SW 1271 (cell line): Measurements from ENCODE around the gene SORCS2.

ENCODE experiments used
- DNase-seq, 2 experiments: peaks; one replicate each; lab custom pipeline; 2025; lab: John Stamatoyannopoulos, UW

The SORCS2 gene

GRCh38 chr4:7356667-7357310 lies 164.5 kb downstream of the SORCS2 start:
- DNase-seq = no peak

- no peak for DNase-seq
These were observed 165.0 kb downstream of the SORCS2 start for GRCh38 chr4:7357323-7357722.

GRCh38 chr4:7358100-7358735 lies 165.9 kb downstream of the SORCS2 start:
- peak; percentile 27 to 61 for DNase-seq

- no peak for DNase-seq
These were observed 167.2 kb downstream of the SORCS2 start for GRCh38 chr4:7359400-7360062.

GRCh38 chr4:7360806-7361205 lies 168.5 kb downstream of the SORCS2 start:
- DNase-seq = no peak

DNA sequence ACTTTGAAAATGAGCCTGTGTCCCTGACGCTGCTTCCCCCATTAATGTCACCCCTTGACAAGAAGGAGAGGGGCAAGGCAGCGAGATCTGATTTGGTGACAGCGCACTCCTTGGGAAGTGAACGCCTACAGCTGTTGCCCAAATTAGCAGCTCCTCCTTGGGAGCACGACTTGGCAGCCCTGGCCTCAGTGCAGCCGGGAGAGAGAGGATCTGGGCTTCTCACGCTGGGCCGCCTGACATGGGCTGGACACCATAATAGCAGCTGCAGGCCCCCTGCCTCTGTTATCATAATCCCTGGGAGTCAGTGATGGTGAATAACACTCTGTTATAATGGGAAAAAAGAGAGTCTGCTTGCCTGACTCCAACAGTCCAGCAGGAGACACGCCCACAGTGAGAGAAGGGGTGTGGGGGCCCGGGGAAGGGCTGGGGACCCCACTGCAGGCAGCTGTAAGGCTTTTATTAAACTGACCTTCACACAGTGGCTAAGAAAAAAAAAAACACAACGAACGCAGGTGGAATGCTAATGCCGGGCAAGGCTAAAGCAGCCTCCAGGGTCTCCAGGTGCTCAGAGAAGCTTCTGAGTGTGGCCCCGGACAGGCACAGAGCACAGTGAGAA lies 169.1 kb downstream of the SORCS2 start:
- DNase-seq = no peak

DNA sequence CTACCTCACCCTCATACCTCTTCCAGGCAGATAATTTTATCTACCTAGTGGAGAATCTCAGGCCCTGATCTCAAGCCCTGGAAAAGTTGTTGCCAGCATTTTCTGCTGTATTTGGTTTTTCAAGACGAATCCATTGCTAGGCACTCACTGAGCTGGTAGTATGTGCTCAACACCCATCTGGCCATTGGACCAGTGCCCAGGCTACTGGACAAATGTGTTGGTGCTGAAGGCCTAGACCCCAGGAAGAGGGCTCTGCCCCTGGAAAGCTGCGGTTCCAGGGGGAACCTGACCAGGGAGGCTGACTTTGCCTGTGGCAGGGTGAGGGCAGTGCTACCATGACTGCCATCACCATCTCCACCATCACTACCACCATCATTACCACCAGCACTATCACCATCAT lies 170.0 kb downstream of the SORCS2 start:
- no peak for DNase-seq

DNA sequence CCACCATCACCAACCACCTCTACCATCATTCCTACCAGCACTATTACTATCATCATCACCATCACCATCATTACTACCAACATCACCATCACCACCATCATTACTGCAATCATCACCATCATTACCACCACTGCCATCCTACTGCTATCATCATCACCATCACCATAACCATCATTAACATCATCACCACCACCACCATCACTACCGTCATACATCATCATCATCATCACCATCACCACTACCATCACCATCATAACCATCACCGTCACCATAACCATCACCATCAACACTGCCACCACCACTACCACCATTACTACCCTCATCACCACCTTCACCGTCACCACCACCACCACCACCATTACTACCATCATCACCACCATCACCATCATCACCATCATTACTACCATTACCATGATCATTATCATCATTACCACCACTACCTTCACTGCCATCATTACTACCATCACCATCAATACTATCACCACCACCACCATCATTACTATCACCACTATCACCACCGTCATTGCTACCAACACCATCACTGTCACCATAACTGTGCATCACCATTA lies 170.6 kb downstream of the SORCS2 start:
- no peak for DNase-seq

GRCh38 chr4:7364979-7365378 lies 172.6 kb downstream of the SORCS2 start:
- DNase-seq = no peak

GRCh38 chr4:7365462-7366179 lies 173.3 kb downstream of the SORCS2 start:
- DNase-seq = no peak

- DNase-seq = no peak
These were observed 174.0 kb downstream of the SORCS2 start for GRCh38 chr4:7366180-7366945.

- no peak for DNase-seq
These were observed 174.6 kb downstream of the SORCS2 start for GRCh38 chr4:7366954-7367353.

- DNase-seq = no peak
These were observed 175.1 kb downstream of the SORCS2 start for GRCh38 chr4:7367406-7367805.

DNA sequence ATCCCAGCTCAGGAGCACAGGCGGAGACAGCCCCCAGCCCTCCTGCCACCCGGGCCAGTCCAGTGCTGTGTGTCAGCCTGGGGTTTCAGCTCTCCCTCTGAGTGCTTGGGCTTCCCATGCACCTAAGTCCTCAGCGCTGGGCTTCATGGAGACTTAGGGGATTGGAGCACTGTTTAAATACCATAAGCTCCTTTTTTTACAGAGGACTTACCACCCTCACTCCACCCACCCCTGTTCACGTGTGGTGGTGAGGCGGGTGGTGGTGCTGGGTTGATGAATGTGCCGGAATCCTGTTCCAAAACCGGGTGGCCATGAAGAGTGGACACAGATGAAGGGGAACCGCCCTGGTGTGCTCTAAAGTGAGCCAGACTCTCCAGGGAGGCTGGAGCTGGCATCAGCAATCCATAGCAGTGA lies 175.5 kb downstream of the SORCS2 start:
- no peak for DNase-seq

GRCh38 chr4:7368296-7368695 lies 176.0 kb downstream of the SORCS2 start:
- no peak for DNase-seq

GRCh38 chr4:7369511-7369910 lies 177.2 kb downstream of the SORCS2 start:
- DNase-seq = no peak

- DNase-seq = no peak
These were observed 177.7 kb downstream of the SORCS2 start for GRCh38 chr4:7370038-7370437.

DNA sequence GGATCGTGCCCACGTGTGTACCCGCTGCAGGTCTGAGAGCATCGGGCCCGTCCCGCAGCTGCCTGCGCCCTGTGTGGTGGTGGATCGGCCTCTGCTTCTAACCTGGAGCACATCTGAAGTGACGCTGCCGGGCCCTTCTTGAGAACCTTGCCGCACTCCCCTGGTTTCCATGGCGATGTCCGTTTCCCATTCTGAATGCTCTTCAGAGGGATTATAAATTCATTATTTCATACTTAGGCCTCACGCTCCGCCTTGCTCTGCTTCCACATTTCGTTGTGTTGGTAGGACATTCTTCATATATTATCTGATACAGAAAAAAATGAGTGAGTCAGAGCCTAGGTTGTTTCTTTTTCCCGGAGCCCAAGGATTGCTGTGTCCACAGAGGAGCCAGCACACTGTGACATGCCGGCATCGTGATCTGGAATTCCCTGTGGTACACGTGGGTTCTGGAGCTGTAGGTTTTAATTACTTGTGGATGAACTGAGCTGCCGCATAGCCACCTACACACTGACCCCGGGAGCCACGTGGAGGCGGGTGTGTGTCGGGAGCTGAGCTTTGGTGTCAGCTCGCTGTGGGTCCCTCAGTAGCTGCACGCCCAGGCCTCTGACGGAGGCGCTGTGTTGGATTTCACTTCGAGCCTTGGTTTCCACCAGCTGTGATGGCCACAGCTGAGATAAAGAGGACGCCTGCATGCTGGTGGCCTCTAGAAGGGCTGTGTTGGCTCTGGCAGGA lies 179.0 kb downstream of the SORCS2 start:
- DNase-seq = no peak

DNA sequence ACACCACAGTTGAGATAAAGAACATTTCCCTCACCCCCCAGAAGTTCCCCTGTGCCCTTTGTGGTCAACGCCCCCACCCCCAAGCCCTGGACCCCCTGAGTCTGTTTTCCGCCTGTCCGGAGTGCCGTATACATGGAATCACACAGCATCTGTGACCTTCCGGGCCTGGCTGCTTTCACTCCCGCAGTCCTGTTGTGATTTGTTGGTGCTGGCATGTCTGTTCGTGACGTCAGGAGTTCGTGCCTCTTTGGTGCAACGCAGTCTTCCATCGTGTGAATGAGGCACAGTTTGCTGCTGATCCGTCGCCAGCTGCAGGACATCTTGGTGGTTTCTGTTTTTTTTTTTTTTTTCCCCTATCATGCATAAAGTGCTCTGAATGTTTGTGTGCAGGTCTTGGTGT lies 180.3 kb downstream of the SORCS2 start:
- no peak for DNase-seq

GRCh38 chr4:7374571-7374970 lies 182.2 kb downstream of the SORCS2 start:
- no peak for DNase-seq

GRCh38 chr4:7375427-7375826 lies 183.1 kb downstream of the SORCS2 start:
- no peak for DNase-seq
